Dendritic cell treated with granulocyte-macrophage colony-stimulating factor and Interleukin-4, amounts not matched to agents 40 ng/mL and 50 ng/mL, for 4 days (primary cell): Measurements from ENCODE around the gene DMXL2.
"Not testable (repeated sequence)": the region's sequence is repeated elsewhere in the genome, so short reads cannot be mapped to it uniquely, and the experiment has no call there.

Experiments
- H3K27ac Mint-ChIP-seq: one replicate; pipeline ENCODE4 v1.8.0; 2022; ENCODE audit warnings: mild to moderate bottlenecking, mixed read lengths
- H3K27me3 Mint-ChIP-seq: one replicate; pipeline ENCODE4 v1.8.0; 2022; ENCODE audit warnings: mild to moderate bottlenecking, mixed read lengths
- H3K36me3 Mint-ChIP-seq: one replicate; pipeline ENCODE4 v1.8.0; 2022; ENCODE audit warnings: low read depth, mixed read lengths
- H3K4me1 Mint-ChIP-seq: one replicate; pipeline ENCODE4 v1.8.0; 2022; ENCODE audit warnings: low read depth, mixed read lengths
- H3K4me3 Mint-ChIP-seq: one replicate; pipeline ENCODE4 v1.8.0; 2022; ENCODE audit warnings: mild to moderate bottlenecking, moderate library complexity, mixed read lengths
- H3K9me3 Mint-ChIP-seq: one replicate; pipeline ENCODE4 v1.8.0; 2022; ENCODE audit warnings: mixed read lengths
- intact Hi-C: fragments of 100-400 bp; cut with micrococcal nuclease; formaldehyde crosslinking; loops from one replicate; pipeline ENCODE4 v1.15.0; 2022

The DMXL2 gene, protein sequence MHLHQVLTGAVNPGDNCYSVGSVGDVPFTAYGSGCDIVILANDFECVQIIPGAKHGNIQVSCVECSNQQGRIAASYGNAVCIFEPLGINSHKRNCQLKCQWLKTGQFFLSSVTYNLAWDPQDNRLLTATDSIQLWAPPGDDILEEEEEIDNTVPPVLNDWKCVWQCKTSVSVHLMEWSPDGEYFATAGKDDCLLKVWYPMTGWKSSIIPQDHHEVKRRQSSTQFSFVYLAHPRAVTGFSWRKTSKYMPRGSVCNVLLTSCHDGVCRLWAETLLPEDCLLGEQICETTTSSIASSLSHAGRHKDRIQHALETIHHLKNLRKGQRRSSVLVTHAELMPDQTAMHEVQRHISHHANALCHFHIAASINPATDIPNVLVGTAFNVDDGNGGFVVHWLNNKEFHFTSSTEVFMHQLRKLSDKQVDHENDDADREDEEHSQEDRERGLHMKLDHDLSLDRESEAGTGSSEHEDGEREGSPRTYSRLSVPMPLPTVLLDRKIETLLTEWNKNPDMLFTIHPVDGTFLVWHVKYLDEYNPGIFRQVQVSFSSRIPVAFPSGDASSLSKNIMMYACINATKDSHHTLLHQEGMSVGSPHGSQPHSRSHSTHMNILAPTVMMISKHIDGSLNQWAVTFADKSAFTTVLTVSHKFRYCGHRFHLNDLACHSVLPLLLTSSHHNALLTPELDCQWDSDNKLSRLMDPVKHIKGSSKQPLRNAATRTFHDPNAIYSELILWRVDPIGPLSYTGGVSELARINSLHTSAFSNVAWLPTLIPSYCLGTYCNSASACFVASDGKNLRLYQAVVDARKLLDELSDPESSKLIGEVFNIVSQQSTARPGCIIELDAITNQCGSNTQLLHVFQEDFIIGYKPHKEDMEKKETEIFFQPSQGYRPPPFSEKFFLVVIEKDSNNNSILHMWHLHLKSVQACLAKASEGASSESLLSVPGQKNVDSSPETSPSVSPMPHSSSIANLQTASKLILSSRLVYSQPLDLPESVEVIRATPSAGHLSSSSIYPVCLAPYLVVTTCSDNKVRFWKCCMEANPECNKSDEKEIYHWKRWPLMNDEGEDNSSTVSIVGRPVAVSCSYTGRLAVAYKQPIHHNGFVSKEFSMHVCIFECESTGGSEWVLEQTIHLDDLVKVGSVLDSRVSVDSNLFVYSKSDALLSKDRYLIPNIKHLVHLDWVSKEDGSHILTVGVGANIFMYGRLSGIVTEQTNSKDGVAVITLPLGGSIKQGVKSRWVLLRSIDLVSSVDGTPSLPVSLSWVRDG (N-terminal part only)

GRCh38 chr15:51622604-51623370 is at the start of gene DMXL2:
Gene DMXL2 (minus strand): TSS chr15:51622771. CDS start chr15:51622545, 226 bp downstream.
- H3K4me1 Mint-ChIP-seq, result peaks cover 55% of the 10 kb centered on the region
- intact Hi-C loops, result loop anchor here (1.0 to 2.0 kb wide), 2 partner anchors 25 to 36 kb away; no protein-coding TSS in a partner anchor
- H3K36me3 Mint-ChIP-seq, result peaks cover 31% of the 10 kb centered on the region

GRCh38 chr15:51672155-51672687 is 49.6 kb upstream of the DMXL2 start:
- no peaks in the 10 kb centered on the region for H3K9me3 Mint-ChIP-seq
- intact Hi-C loops, result loop anchor here (5.0 kb wide), 1 partner anchor 80 kb away; the partner anchor contains the start of gene TMOD2
- no peak overlapping the region for H3K4me3 Mint-ChIP-seq
- no peaks in the 10 kb centered on the region for H3K36me3 Mint-ChIP-seq
- no peak overlapping the region for H3K27ac Mint-ChIP-seq
- H3K27me3 Mint-ChIP-seq, result peaks cover 9% of the 10 kb centered on the region
- peaks cover 33% of the 10 kb centered on the region for H3K4me1 Mint-ChIP-seq

More at GRCh38 chr15:51622604-51623370, at the start of gene DMXL2:
- Mint-ChIP-seq H3K27ac (peak within 1 kb of the TSS; percentile 100), H3K9me3 (no peaks in the 10 kb centered on the region), H3K27me3 (no peaks in the 10 kb centered on the region), H3K4me3 (peak within 1 kb of the TSS; percentile 99)

DNA sequence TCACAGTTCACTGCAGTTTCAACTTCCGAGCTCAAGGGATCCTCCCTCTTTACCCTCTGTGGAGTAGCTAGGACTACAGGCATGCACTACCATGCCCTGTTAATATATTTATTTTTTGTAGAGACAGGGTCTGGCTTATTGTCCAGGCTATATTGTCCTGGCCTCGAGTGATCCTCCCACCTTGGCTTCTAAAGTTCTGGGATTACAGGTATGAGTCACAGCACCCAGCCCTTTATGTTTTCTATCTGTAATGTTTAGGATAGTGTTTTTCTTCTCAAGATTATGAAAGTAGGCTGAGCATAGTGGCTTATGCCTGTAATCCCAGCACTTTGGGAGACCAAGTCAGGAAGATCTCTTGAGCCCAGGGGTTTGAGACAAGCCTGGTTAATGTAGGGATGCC is 46.8 kb upstream of the DMXL2 start:
- Mint-ChIP-seq H3K9me3 (no peaks in the 10 kb centered on the region), H3K4me3 (no peak overlapping the region), H3K4me1 (peaks cover 33% of the 10 kb centered on the region), H3K36me3 (no peaks in the 10 kb centered on the region), H3K27me3 (no peaks in the 10 kb centered on the region), H3K27ac (no peak overlapping the region)
- intact Hi-C loops, result no loop called here

DNA sequence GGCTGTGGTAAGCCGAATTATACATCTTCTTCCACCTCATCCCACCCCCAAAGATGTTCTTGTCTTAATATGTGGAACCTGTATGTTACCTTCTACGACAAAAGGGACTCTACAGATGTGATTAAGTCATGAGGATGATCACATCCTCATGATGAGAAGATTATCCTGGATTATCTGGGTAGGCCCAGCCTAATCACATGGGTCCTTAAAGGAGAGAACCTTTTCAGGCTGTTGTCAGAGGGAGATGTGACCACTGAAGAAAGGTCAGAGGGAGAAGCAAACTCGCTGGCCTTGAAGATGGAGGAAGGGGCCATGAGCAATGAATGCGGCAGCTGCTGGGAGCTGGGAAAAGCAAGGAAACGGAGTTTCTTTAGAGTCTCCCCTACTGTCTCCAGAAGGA is 45.9 kb upstream of the DMXL2 start:
- intact Hi-C loops, result no loop called here
- Mint-ChIP-seq H3K4me1 (peaks cover 28% of the 10 kb centered on the region), H3K36me3 (no peaks in the 10 kb centered on the region), H3K27ac (no peak overlapping the region), H3K9me3 (no peaks in the 10 kb centered on the region), H3K4me3 (no peak overlapping the region), H3K27me3 (no peaks in the 10 kb centered on the region)

DNA sequence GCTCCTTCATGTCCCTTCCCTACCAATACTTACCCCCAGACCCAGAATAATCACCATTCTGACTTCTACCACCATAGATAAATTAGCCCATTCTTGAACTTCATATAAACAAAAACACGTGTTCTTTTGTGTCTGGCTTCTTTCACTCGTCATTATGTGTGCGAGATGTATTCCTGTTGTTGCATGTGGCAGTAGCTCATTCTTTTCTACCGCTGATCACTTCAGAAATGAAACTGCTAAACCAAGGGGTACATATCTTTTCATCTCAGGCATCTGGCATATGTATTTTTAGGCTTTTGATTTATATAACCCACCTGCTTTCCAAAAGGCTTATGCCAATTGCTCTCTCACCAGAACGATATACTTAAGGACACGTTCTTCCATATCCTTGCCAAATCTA is 44.9 kb upstream of the DMXL2 start:
- intact Hi-C loops, result no loop called here
- no peaks in the 10 kb centered on the region for H3K36me3 Mint-ChIP-seq
- H3K4me1 Mint-ChIP-seq, result peaks cover 19% of the 10 kb centered on the region
- no peak overlapping the region for H3K27ac Mint-ChIP-seq
- no peak overlapping the region for H3K4me3 Mint-ChIP-seq
- H3K27me3 Mint-ChIP-seq, result no peaks in the 10 kb centered on the region
- H3K9me3 Mint-ChIP-seq, result no peaks in the 10 kb centered on the region

DNA sequence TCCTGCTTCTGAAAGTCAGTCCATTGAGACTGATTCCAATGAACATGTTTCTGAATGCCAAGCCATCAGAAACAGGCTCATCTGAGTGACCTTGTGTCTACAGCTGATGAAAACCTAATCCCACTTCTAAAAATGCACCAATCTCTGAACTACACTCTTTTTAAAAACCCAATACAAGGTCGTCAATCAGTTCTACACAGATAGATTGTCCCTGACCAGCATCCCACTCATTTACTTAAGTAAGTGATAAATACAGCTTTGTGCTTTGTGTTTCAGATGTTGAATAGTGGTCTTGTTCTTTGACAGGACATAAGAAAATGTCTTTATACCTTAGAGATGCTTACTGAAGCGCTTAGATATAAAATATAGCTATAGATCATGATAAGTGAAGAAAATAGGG is 38.5 kb upstream of the DMXL2 start:
- intact Hi-C loops, result loop anchor here (5.0 kb wide), 1 partner anchor 36 kb away; no protein-coding TSS in a partner anchor
- H3K27me3 Mint-ChIP-seq, result no peaks in the 10 kb centered on the region

DNA sequence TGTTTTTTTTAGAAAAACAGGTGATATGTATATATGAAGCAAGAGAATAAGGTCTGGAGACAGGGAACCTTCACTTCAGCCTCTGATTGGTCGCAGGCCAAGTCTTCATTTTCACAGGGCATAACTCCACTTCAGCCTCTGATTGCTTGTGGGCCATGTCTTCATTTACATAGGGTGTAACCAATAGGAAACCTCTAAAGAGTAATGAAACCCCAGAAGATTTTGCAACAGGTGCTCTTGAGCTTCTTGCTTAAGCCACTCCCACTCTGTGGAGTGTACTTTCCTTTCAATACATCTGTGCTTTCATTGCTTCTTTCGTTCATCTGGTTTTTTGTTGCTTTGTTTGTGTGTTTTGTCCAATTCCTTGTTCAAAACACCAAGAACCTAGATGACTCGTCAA is 36.1 kb upstream of the DMXL2 start:
- Mint-ChIP-seq H3K4me3 (no peak overlapping the region), H3K36me3 (no peaks in the 10 kb centered on the region), H3K27me3 (peaks cover 2% of the 10 kb centered on the region), H3K4me1 (peaks cover 7% of the 10 kb centered on the region), H3K27ac (no peak overlapping the region), H3K9me3 (peaks cover 7% of the 10 kb centered on the region)
- intact Hi-C loops, result no loop called here

More for the DNA sequence above, 38.5 kb upstream of the DMXL2 start:
- Mint-ChIP-seq H3K36me3 (no peaks in the 10 kb centered on the region), H3K27ac (no peak overlapping the region), H3K4me1 (peaks cover 7% of the 10 kb centered on the region), H3K4me3 (no peak overlapping the region), H3K9me3 (no peaks in the 10 kb centered on the region)

GRCh38 chr15:51655401-51656057 is 33.0 kb upstream of the DMXL2 start:
- H3K4me1 Mint-ChIP-seq, H3K4me3 Mint-ChIP-seq, H3K36me3 Mint-ChIP-seq, intact Hi-C loops, H3K9me3 Mint-ChIP-seq, H3K27me3 Mint-ChIP-seq, H3K27ac Mint-ChIP-seq: not testable (repeated sequence)

- intact Hi-C loops, result loop anchor here (5.0 kb wide), 1 partner anchor 80 kb away; no protein-coding TSS in a partner anchor
- no peaks in the 10 kb centered on the region for H3K36me3 Mint-ChIP-seq
Observed at GRCh38 chr15:51652084-51652668, 29.6 kb upstream of the DMXL2 start.

GRCh38 chr15:51649659-51650521 is 27.3 kb upstream of the DMXL2 start:
- no peaks in the 10 kb centered on the region for H3K27me3 Mint-ChIP-seq
- H3K36me3 Mint-ChIP-seq, result no peaks in the 10 kb centered on the region
- intact Hi-C loops, result loop anchor here (1.0 to 5.0 kb wide), 2 partner anchors 82 to 127 kb away; no protein-coding TSS in a partner anchor
- H3K4me1 Mint-ChIP-seq, result peaks cover 12% of the 10 kb centered on the region
- H3K9me3 Mint-ChIP-seq, result no peaks in the 10 kb centered on the region
- H3K4me3 Mint-ChIP-seq, result no peak overlapping the region
- H3K27ac Mint-ChIP-seq, result peak overlapping the region; percentile 55

More at GRCh38 chr15:51652084-51652668, 29.6 kb upstream of the DMXL2 start:
- Mint-ChIP-seq H3K9me3 (peaks cover 7% of the 10 kb centered on the region), H3K27ac (no peak overlapping the region), H3K27me3 (peaks cover 2% of the 10 kb centered on the region), H3K4me3 (no peak overlapping the region), H3K4me1 (peaks cover 9% of the 10 kb centered on the region)

DNA sequence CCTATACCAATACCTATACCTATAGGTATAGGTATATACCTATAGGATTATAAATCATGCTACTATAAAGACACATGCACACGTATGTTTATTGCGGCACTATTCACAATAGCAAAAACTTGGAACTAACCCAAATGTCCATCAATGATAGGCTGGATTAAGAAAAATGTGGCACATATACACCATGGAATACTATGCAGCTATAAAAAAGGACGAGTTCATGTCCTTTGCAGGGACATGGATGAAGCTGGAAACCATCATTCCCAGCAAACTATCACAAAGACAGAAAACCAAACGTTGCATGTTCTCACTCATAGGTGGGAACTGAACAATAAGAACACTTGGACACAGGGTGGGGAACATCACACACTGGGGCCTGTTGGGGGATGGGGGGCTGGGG is 26.1 kb upstream of the DMXL2 start:
- H3K27me3 Mint-ChIP-seq, H3K4me3 Mint-ChIP-seq, H3K36me3 Mint-ChIP-seq, H3K9me3 Mint-ChIP-seq, H3K27ac Mint-ChIP-seq, intact Hi-C loops: not testable (repeated sequence)
- H3K4me1 Mint-ChIP-seq, result peaks cover 17% of the 10 kb centered on the region
